GM12872 (cell line): ENCODE results near the gene SP1.

Experiments
- TF ChIP-seq, protein P1 (sequence below): IDR thresholded peaks from 3 replicates; pipeline ENCODE4 v1.5.1; 2011; ENCODE audit warnings: low read depth, mild to moderate bottlenecking, low read length, moderate library complexity; ENCODE audit not compliant: insufficient read depth

SP1 gene

DNA sequence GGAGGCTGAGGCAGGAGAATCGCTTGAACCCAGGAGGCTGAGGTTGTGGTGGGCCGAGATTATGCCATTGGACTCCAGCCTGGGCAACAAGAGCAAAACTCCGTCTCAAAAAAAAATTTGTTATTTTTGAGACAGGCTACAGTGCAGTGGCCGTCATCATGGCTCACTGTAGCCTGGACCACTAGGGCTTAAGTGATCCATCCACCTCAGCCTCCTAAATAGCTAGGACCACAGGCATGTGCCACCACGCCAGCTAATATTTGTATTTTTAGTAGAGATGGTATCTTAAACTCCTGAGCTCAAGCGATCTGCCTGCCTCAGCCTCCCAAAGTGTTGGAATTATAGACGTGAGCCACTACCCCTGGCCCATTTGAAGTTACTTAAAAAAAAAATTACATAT, 71.0 kb downstream of the SP1 start:
- TF ChIP-seq, protein P1, sequence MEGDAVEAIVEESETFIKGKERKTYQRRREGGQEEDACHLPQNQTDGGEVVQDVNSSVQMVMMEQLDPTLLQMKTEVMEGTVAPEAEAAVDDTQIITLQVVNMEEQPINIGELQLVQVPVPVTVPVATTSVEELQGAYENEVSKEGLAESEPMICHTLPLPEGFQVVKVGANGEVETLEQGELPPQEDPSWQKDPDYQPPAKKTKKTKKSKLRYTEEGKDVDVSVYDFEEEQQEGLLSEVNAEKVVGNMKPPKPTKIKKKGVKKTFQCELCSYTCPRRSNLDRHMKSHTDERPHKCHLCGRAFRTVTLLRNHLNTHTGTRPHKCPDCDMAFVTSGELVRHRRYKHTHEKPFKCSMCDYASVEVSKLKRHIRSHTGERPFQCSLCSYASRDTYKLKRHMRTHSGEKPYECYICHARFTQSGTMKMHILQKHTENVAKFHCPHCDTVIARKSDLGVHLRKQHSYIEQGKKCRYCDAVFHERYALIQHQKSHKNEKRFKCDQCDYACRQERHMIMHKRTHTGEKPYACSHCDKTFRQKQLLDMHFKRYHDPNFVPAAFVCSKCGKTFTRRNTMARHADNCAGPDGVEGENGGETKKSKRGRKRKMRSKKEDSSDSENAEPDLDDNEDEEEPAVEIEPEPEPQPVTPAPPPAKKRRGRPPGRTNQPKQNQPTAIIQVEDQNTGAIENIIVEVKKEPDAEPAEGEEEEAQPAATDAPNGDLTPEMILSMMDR: no peak

DNA sequence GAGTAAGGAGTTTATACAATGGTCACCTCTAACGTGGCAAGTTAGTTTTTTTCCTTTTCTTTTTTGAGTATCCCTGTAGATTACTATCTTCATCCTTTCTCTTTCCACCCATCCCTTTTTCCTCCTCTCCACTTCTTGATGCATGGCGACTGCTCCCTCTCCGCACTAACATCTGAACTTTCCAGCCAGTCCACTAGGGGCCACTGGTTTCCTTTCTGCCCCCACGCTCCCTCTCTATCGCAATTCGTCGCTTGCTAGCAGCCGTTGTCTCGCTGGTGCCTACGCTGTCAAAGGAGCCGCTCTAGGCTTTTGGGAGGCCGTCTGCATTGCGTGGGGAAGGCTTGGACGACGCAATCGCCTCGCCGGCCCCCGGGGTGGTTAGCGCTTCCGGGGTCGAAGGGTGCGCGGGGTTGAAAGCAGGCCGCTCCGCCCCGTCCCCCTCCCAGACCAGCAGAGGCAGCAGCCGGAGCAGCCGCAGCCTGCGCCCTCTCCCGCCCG, 71.7 kb downstream of the SP1 start, which contains the start of gene PCBP2:
Gene PCBP2, plus strand, starts transcription at position 442 of the 498 bp plus-strand sequence. CDS start 2,699 bp downstream, outside the sequence.
- TF ChIP-seq, protein P1: peak; percentile 87

DNA sequence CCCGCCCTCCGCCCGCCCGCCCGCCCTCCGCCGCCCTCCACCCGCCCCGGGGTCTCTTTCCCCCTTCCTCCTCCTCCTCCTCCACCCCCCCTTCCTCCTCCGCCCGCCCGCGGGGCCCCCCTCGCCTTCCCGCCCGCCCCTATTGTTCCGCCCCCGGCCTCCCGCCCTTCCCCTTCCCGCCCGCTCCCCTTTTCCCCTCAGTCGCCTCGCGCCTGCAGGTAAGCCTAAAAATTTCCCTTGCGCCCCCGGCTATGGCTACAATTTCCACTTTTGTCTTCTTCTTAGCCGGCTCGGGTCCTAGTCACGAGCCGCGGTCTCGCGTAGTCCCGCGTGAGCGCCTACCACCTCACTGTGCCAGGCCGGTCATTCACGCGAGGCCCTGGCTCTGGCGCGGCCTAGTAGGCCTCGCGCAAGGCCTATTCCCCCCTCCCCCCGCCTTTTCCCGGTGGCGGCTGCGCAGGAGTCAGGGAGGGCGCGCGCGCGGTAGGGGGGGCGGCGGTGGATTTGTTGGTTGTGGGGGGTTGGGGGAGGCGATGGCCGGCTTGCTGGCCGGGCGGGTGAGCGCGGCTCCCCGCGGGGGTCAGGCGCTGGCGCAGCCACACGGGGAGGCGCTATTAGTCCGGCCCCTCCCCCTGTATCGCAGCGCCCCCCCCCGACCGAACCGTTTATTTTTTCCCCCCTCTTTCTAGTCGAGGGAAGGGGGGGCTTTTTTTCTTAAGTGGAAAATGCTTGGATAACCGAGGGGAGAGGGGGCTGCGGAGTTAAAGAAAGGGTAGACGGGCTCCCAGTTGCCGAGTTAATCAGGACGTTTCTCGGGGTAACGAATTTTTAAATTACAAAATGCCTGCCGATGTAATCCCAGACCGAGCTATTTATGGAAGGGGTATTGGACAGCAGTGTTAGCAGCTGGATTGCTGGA, 72.4 kb downstream of the SP1 start:
- TF ChIP-seq, protein P1: peak; percentile 36; the same call in 1 of the 3 replicates

DNA sequence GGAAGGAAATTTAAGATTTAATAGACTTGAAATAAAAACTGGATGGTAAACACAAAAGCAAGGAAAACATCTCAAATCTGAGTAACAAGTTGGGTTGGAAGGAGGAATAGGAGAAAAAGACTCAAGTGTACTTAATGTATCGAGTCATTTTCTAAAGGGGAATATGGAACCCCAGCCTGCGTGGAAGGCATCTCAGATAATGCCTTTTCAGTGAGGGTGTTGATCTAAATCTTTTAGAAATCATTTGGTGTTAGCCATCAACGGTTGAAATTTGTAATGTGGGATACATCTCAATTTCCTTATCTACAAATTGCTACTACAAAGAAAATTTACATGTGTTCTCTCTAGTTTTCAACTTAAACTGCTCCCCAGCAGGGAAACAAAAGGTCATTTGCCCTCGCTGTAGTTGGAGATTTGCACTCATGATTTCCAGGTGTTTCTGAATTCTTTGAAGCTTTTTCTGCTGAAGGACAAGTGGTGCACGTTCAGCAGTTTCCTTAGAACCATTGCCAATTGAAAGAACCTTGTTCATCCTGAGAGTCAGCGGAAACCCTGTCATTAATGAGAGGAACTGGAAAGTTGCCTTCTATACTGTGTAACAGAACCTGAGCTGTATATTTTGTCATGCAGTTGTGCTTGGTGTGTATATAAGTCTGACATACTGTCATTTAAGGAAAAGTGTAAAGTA, 74.1 kb downstream of the SP1 start:
- TF ChIP-seq, protein P1: no peak

DNA sequence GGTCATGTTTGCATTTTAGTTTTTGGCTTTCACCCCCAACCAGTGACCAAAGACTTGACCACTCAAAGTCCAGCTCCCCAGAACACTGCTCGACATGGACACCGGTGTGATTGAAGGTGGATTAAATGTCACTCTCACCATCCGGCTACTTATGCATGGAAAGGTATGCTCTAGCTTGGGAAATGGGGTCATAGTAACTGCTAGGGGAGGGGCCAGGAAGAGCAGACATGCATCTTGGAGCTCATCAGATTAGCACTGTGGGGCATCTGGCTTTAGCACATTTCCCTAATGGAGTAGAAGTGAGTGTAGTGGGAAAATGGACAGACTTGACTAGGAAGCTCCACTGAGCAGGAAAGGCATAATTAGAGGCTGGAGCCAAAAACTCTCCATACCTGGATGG, 74.7 kb downstream of the SP1 start:
- TF ChIP-seq, protein P1: no peak

DNA sequence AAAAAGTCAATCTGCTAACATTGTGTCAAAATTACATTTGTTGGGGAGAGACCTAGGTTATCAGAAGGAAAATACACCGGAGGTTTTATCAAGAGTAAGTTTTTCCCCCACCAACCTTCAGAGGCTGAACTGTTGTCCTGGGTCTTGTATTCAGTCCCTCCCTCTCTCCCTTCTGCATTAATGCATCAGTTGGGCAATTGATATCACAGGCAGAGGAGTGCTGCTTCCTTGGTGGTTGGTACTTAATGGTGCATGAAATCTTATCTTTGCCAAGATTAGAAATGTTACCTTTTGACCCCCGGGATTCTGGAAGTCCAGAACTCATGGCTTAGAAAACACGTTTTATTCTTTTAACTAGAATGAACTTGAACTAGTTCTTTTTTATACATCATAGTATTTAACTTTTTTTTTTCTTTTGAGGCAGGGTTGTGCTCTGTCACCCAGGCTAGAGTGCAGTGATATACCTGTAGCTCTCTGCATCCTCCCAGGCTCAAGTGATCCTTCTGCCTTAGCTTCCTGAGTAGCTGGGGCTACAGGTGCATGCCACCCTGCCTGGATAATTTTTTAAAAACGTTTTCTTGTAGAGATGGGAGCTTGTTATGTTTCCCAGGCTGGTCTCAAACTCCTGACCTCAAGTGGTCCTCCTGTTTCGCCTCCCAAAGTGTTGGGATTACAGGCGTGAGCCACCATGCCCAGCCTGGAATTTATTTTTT, 76.8 kb downstream of the SP1 start:
- TF ChIP-seq, protein P1: no peak

DNA sequence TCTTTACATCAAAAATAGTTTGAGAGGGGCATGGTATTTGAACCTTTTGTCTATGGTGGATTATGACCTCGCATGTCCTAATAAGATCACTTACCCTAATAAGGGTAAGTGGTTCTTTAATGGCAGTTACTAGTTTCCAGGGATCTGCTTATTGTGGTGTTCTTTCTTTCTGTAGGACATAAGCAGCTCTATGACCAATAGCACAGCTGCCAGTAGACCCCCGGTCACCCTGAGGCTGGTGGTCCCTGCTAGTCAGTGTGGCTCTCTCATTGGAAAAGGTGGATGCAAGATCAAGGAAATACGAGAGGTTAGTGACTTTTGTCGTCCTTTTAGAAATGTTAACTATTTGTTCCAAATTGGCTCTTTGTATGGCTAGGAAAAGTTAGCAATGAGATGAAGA, 79.1 kb downstream of the SP1 start:
- TF ChIP-seq, protein P1: no peak
